IMR-90 (cell line): ENCODE results near the gene ATP2B2. TPM values are rescaled to one million over a fixed set of nuclear protein-coding genes. Genes with fewer than 3 reads are reported as not detected.

Experiments
- ATAC-seq: fragments of 200-7000 bp; cut with Tn5 transposase; 2 replicates; pipeline ENCODE4 v1.9.1; 2020; ENCODE audit warnings: low read depth, mild to moderate bottlenecking, moderate library complexity
- BruUV-seq: library from RNA; stranded (reverse); fragments of 400-500 nt; replicated peaks from 2 replicates; lab custom pipeline; 2021; lab: Mats Ljungman, UMichigan
- CTCF ChIA-PET: fragments of 300-600 bp; formaldehyde crosslinking; extraction: SDS; loops from one replicate; lab custom pipeline; 2021; ENCODE audit warnings: antibody characterized with exemption; lab: Yijun Ruan, JAX
- POLR2A ChIA-PET: fragments of 300-600 bp; sonication (Branson Sonifier 250); formaldehyde crosslinking; loops from one replicate; lab custom pipeline; 2022; ENCODE audit warnings: antibody characterized with exemption; ENCODE audit not compliant: unreplicated experiment; lab: Charles Lee
- DNase-seq: peaks from one replicate; pipeline ENCODE4 v3.0.0; 2013
- H2AFZ ChIP-seq: replicated peaks from 2 replicates; pipeline ENCODE3; 2013; ENCODE audit warnings: low read length, mild to moderate bottlenecking; ENCODE audit not compliant: poor library complexity
- H2AK5ac ChIP-seq: 2 replicates; pipeline ENCODE4 v1.6.1; 2013; ENCODE audit warnings: low read depth, low read length, inconsistent platforms
- H2AK9ac ChIP-seq: replicated peaks from 2 replicates; pipeline ENCODE3; 2013; ENCODE audit warnings: mild to moderate bottlenecking, low read depth, low read length, moderate library complexity; ENCODE audit not compliant: poor library complexity
- H2BK120ac ChIP-seq: 2 replicates; pipeline ENCODE4 v1.6.1; 2013; ENCODE audit warnings: low read depth, low read length, inconsistent platforms
- H2BK15ac ChIP-seq: 3 replicates; pipeline ENCODE4 v1.6.1; 2013; ENCODE audit warnings: low read depth, low read length, inconsistent platforms
- H2BK20ac ChIP-seq: 2 replicates; pipeline ENCODE4 v1.6.1; 2013; ENCODE audit warnings: low read depth, mild to moderate bottlenecking, inconsistent platforms, low read length, moderate library complexity
- H2BK5ac ChIP-seq: 2 replicates; pipeline ENCODE4 v1.6.1; 2013; ENCODE audit warnings: mild to moderate bottlenecking, low read depth, low read length, inconsistent platforms; ENCODE audit not compliant: poor library complexity, severe bottlenecking
- H3K14ac ChIP-seq: replicated peaks from 2 replicates; pipeline ENCODE4 v1.6.1; 2013; ENCODE audit warnings: low read depth, low read length, inconsistent platforms
- H3K18ac ChIP-seq: 2 replicates; pipeline ENCODE4 v1.6.1; 2013; ENCODE audit warnings: low read depth, low read length, control low read depth
- H3K23ac ChIP-seq: 2 replicates; pipeline ENCODE4 v1.6.1; 2013; ENCODE audit warnings: low read depth, low read length, inconsistent platforms
- H3K27ac ChIP-seq: 2 replicates; pipeline ENCODE4 v1.5.1; 2013; ENCODE audit warnings: mild to moderate bottlenecking, control low read depth, low read length; ENCODE audit not compliant: insufficient read depth
- H3K27me3 ChIP-seq: 2 replicates; pipeline ENCODE4 v1.6.1; 2013; ENCODE audit warnings: low read length; ENCODE audit not compliant: control insufficient read depth, insufficient read depth
- H3K36me3 ChIP-seq: 2 replicates; pipeline ENCODE4 v1.6.1; 2013; ENCODE audit warnings: low read length, mixed read lengths; ENCODE audit not compliant: control insufficient read depth, insufficient read depth
- H3K4ac ChIP-seq: 2 replicates; pipeline ENCODE4 v1.6.1; 2013; ENCODE audit warnings: low read depth, low read length, inconsistent platforms
- H3K4me1 ChIP-seq: 2 replicates; pipeline ENCODE4 v1.6.1; 2013; ENCODE audit warnings: low read length, mixed read lengths; ENCODE audit not compliant: control insufficient read depth, insufficient read depth
- H3K4me2 ChIP-seq: 2 replicates; pipeline ENCODE4 v1.6.1; 2013; ENCODE audit warnings: low read depth, mild to moderate bottlenecking, control low read depth, low read length, moderate library complexity
- H3K4me3 ChIP-seq: 2 replicates; pipeline ENCODE4 v1.5.1; 2013; ENCODE audit warnings: low read depth, mild to moderate bottlenecking, control low read depth, low read length, moderate library complexity; ENCODE audit not compliant: insufficient read depth
- H3K56ac ChIP-seq: 2 replicates; pipeline ENCODE4 v1.6.1; 2013; ENCODE audit warnings: low read length, inconsistent platforms; ENCODE audit not compliant: insufficient read depth; ENCODE audit errors: extremely low read depth
- H3K79me1 ChIP-seq, 2 experiments: 2 replicates each; pipeline ENCODE4 v1.6.1; 2013; ENCODE audit warnings: low read length in 2 of 2, inconsistent platforms in 1 of 2, low read depth in 1 of 2
- H3K9ac ChIP-seq: 2 replicates; pipeline ENCODE4 v1.6.1; 2013; ENCODE audit warnings: low read depth, low read length, control low read depth
- H3K9me1 ChIP-seq: 2 replicates; pipeline ENCODE4 v1.6.1; 2013; ENCODE audit warnings: low read length, inconsistent platforms; ENCODE audit not compliant: insufficient read depth
- H3K9me3 ChIP-seq: 2 replicates; pipeline ENCODE4 v1.6.1; 2013; ENCODE audit warnings: low read length; ENCODE audit not compliant: control insufficient read depth, insufficient read depth
- H4K20me1 ChIP-seq: 2 replicates; pipeline ENCODE4 v1.6.1; 2013; ENCODE audit warnings: low read length, inconsistent platforms; ENCODE audit not compliant: insufficient read depth
- H4K5ac ChIP-seq: 2 replicates; pipeline ENCODE4 v1.6.1; 2013; ENCODE audit warnings: mild to moderate bottlenecking, low read depth, low read length, control low read depth
- H4K8ac ChIP-seq, 2 experiments: 2 replicates each; pipeline ENCODE4 v1.6.1; 2013; ENCODE audit warnings: low read depth in 2 of 2, low read length in 2 of 2, control low read depth in 1 of 2, inconsistent platforms in 1 of 2
- H4K91ac ChIP-seq: 2 replicates; pipeline ENCODE4 v1.6.1; 2013; ENCODE audit warnings: low read depth, low read length, inconsistent platforms; ENCODE audit not compliant: insufficient read depth
- BHLHE40 ChIP-seq: fragments of 150-350 bp; IDR thresholded peaks from 2 replicates; pipeline ENCODE4 v1.6.1; 2016; ENCODE audit warnings: mild to moderate bottlenecking, low read depth, low read length
- CEBPB ChIP-seq: IDR thresholded peaks from 2 replicates; pipeline ENCODE4 v1.6.1; 2012; ENCODE audit warnings: low read depth, low read length, improper control_type of control experiment
- CHD1 ChIP-seq: IDR thresholded peaks from 2 replicates; pipeline ENCODE4 v1.6.1; 2012; ENCODE audit warnings: low read depth, low read length, improper control_type of control experiment
- CTCF ChIP-seq: conservative IDR thresholded peaks from 2 replicates; pipeline ENCODE4 v1.5.1; 2012; ENCODE audit warnings: mild to moderate bottlenecking, low read depth, low read length, improper control_type of control experiment
- ELK1 ChIP-seq: fragments of 150-350 bp; IDR thresholded peaks from 2 replicates; pipeline ENCODE4 v1.6.1; 2016; ENCODE audit warnings: low read depth, mild to moderate bottlenecking, low read length, moderate library complexity, borderline replicate concordance
- FOS ChIP-seq: fragments of 150-350 bp; IDR thresholded peaks from 2 replicates; pipeline ENCODE4 v1.6.1; 2016; ENCODE audit warnings: low read depth, low read length
- MAFK ChIP-seq: IDR thresholded peaks from 2 replicates; pipeline ENCODE4 v1.6.1; 2012; ENCODE audit warnings: low read depth, low read length, improper control_type of control experiment
- MAZ ChIP-seq: IDR thresholded peaks from 2 replicates; pipeline ENCODE4 v1.6.1; 2012; ENCODE audit warnings: low read depth, mild to moderate bottlenecking, low read length, improper control_type of control experiment, moderate library complexity, borderline replicate concordance
- MXI1 ChIP-seq: IDR thresholded peaks from 2 replicates; pipeline ENCODE4 v1.6.1; 2012; ENCODE audit warnings: low read depth, mild to moderate bottlenecking, low read length, moderate library complexity, borderline replicate concordance
- NFE2L2 ChIP-seq: fragments of 150-350 bp; IDR thresholded peaks from 2 replicates; pipeline ENCODE4 v1.6.1; 2016; ENCODE audit warnings: low read depth, mild to moderate bottlenecking, low read length
- POLR2A ChIP-seq: IDR thresholded peaks from 2 replicates; pipeline ENCODE4 v1.6.1; 2012; ENCODE audit warnings: mild to moderate bottlenecking, low read depth, low read length
- RAD21 ChIP-seq: IDR thresholded peaks from 2 replicates; pipeline ENCODE4 v1.6.1; 2012; ENCODE audit warnings: low read length, improper control_type of control experiment
- RCOR1 ChIP-seq: IDR thresholded peaks from 2 replicates; pipeline ENCODE4 v1.6.1; 2012; ENCODE audit warnings: mild to moderate bottlenecking, low read length, improper control_type of control experiment; ENCODE audit not compliant: insufficient replicate concordance
- RFX5 ChIP-seq: IDR thresholded peaks from 2 replicates; pipeline ENCODE4 v1.8.0; 2012; ENCODE audit warnings: low read depth, mild to moderate bottlenecking, low read length, moderate library complexity
- SMC3 ChIP-seq: fragments of 150-350 bp; IDR thresholded peaks from 2 replicates; pipeline ENCODE4 v1.6.1; 2016; ENCODE audit warnings: low read depth, mild to moderate bottlenecking, antibody characterized with exemption, low read length, moderate library complexity
- USF2 ChIP-seq: fragments of 150-350 bp; IDR thresholded peaks from 2 replicates; pipeline ENCODE4 v1.6.1; 2017; ENCODE audit warnings: mild to moderate bottlenecking, antibody characterized with exemption, low read length, low read depth
- WGBS, 2 experiments: methylation state at CpG; one replicate each; pipeline versions ENCODE4 v1.1.5 to v1.1.7; 2013; ENCODE audit warnings: missing lambda C conversion rate in 2 of 2; ENCODE audit not compliant: insufficient read length in 1 of 2; ENCODE audit errors: extremely low coverage in 2 of 2; 5-methylcytosine and 5-hydroxymethylcytosine counted together
- dilution Hi-C: fragments of 300-500 bp; cut with HindIII; formaldehyde crosslinking; loops from one replicate; pipeline ENCODE4 v1.14.3; 2018; ENCODE audit warnings: low sequenced_read_pairs; ENCODE audit not compliant: unreplicated experiment
- in situ Hi-C: fragments of 300-500 bp; cut with MboI; formaldehyde crosslinking; loops from 3 replicates; pipeline ENCODE4 v1.14.3; 2019; ENCODE audit warnings: low sequenced_read_pairs, inconsistent platforms, mixed read lengths
- intact Hi-C: fragments of 100-400 bp; cut with micrococcal nuclease; formaldehyde crosslinking; loops from 2 replicates; pipeline ENCODE4 v1.10.0; 2022
- polyA plus RNA-seq, 3 experiments: library from polyadenylated mRNA; depleted of rRNA; stranded (reverse); fragments of >200 nt; gene quantifications; 2 replicates each; pipeline ENCODE4 v1.2.3, GENCODE V29; 2012; ENCODE audit warnings: low replicate concordance in 1 of 3
- total RNA-seq: library from RNA; depleted of rRNA; stranded (reverse); fragments of >200 nt; gene quantifications from 2 replicates; pipeline ENCODE4 v1.2.3, GENCODE V29; 2012

Gene ATP2B2
- total and polyA plus RNA-seq, 2 of the 4 experiments (the other 2 are of a cell fraction) = under 0.01 to 0.02 TPM

- Histone ChIP-seq H3K4me3 (no peak overlapping the region), H3K23ac (no peak overlapping the region), H3K36me3 (no peaks in the 10 kb centered on the region), H3K4ac (no peak overlapping the region), H4K91ac (no peak overlapping the region), H3K27ac (no peak overlapping the region), H3K9me3 (no peaks in the 10 kb centered on the region), H3K4me1 (peaks cover under 1% of the 10 kb centered on the region), H2AFZ (no peak overlapping the region), H3K79me1 (no peaks in the 10 kb centered on the region), H3K9me1 (no peaks in the 10 kb centered on the region), H2BK15ac (no peak overlapping the region), H3K27me3 (peaks cover 40% of the 10 kb centered on the region), H3K18ac (no peak overlapping the region), H2AK9ac (no peak overlapping the region), H4K20me1 (no peaks in the 10 kb centered on the region), H2BK120ac (no peak overlapping the region), H4K8ac (no peak overlapping the region), H2BK20ac (no peak overlapping the region), H3K9ac (no peak overlapping the region), H2BK5ac (no peak overlapping the region), H3K14ac (no peak overlapping the region), H3K4me2 (no peak overlapping the region), H2AK5ac (no peak overlapping the region), H3K56ac (no peak overlapping the region), H4K5ac (no peak overlapping the region)
- BruUV-seq = no TSS peak
- dilution Hi-C loops (no loop called here), in situ Hi-C loops (no loop called here), intact Hi-C loops (no loop called here)
- TF ChIP-seq RAD21 (no peak), RFX5 (no peak), ELK1 (no peak), CHD1 (no peak), SMC3 (no peak), MAFK (no peak), BHLHE40 (no peak), RCOR1 (no peak), USF2 (no peak), POLR2A (no peak), MAZ (no peak), CTCF (no peak), FOS (no peak), MXI1 (no peak), CEBPB (no peak), NFE2L2 (no peak)
- no peak for DNase-seq
- ATAC-seq = no peak
- ChIA-PET CTCF (no interaction called here), POLR2A (no interaction called here)
- WGBS, 2 experiments = 48% methylated on average over 6 of the region's 7 CpGs; no CpG with 5 or more reads in 1 of the 2 experiments
These were observed 110.2 kb downstream of the ATP2B2 start for GRCh38 chr3:10395196-10395595.
